Adrenal gland (tissue), 12 donors: Measurements from ENCODE around the gene HYAL1. TPM values are rescaled to one million over a fixed set of nuclear protein-coding genes. Genes with fewer than 3 reads are reported as not detected.

Experiments used
- DNase-seq, 7 donors: peaks; one replicate each; pipeline ENCODE4 v3.0.0-alpha.2; 2019 to 2020
- H3K27ac ChIP-seq, 5 donors: fragments of 200-600 bp; sonication (generic) in 4 of 5; 1 replicate in 3 of 5; 2 replicates in 2 of 5; pipeline versions ENCODE4 v1.5.1 to v1.8.0; 2016 to 2020; ENCODE audit warnings: mild to moderate bottlenecking in 1 of 5
- H3K27me3 ChIP-seq: fragments of 200-600 bp; 2 replicates; pipeline ENCODE4 v1.8.0; 2021
- H3K36me3 ChIP-seq, 2 donors: fragments of 200-600 bp; replicated peaks in 1 of 2; 1 replicate in 1 of 2; 2 replicates in 1 of 2; pipeline versions ENCODE4 v1.5.1 to v1.8.0; 2018 to 2022
- H3K4me1 ChIP-seq, 2 donors: fragments of 200-600 bp; replicated peaks in 1 of 2; 1 replicate in 1 of 2; 2 replicates in 1 of 2; pipeline versions ENCODE4 v1.5.1 to v1.8.0; 2018 to 2021
- H3K4me3 ChIP-seq, 4 donors: fragments of 200-600 bp; sonication (generic) in 3 of 4; one replicate each; pipeline ENCODE4 v1.5.1; 2016 to 2018
- H3K9me3 ChIP-seq, 3 donors: fragments of 200-600 bp; sonication (generic) in 1 of 3; replicated peaks in 1 of 3; 1 replicate in 2 of 3; 2 replicates in 1 of 3; pipeline versions ENCODE4 v1.5.1 to v1.8.0; 2016 to 2021
- CTCF ChIP-seq, 6 experiments: fragments of 450-650 bp in 4 of 6; fragments of 200-600 bp in 2 of 6; sonication (generic) in 1 of 6; IDR thresholded peaks; 1 replicate in 5 of 6; 2 replicates in 1 of 6; pipeline versions ENCODE4 v1.5.1 to v1.8.0; 2016 to 2021; ENCODE audit warnings: antibody characterized with exemption in 6 of 6, mild to moderate bottlenecking in 2 of 6, moderate library complexity in 1 of 6
- POLR2A ChIP-seq, 2 donors: fragments of 450-650 bp; IDR thresholded peaks; one replicate each; pipeline ENCODE4 v1.6.1; 2017; ENCODE audit warnings: antibody characterized with exemption in 2 of 2, mild to moderate bottlenecking in 2 of 2, moderate library complexity in 1 of 2
- WGBS, 4 donors: extraction: QIAGEN DNeasy Blood & Tissue Kit in 2 of 4; methylation state at CpG; one replicate each; pipeline versions ENCODE4 v1.1.5 to v1.1.7; 2013 to 2017; 5-methylcytosine and 5-hydroxymethylcytosine counted together
- intact Hi-C, 2 donors: fragments of 100-400 bp; cut with DNase I; formaldehyde crosslinking; loops; one replicate each; pipeline versions ENCODE4 v1.14.1 to v1.15.0; 2022 to 2023
- polyA plus RNA-seq, 3 donors: library from polyadenylated mRNA; stranded (reverse); fragments of 200-250 nt in 2 of 3; fragments of 350-450 nt in 1 of 3; fragmentation: Illumina TruSeq in 1 of 3; extraction: RNeasy Lipid Tissue Mini Kit (QIAGEN cat#74804) in 1 of 3; gene quantifications; one replicate each; pipeline ENCODE4 v1.2.3, GENCODE V29; 2013 to 2014
- total RNA-seq, 9 donors: library from RNA; depleted of rRNA in 4 of 9; stranded (reverse); fragments of >200 nt in 4 of 9; fragments of 120-200 nt in 1 of 9; fragmentation: NEBNext Ultra II Directional in 1 of 9; extraction: Animal tissue kit (Norgen Biotek cat#: 25700) in 1 of 9; gene quantifications; one replicate each; pipeline versions ENCODE4 v1.1.0 to v1.2.4, GENCODE V29; 2013 to 2023
- donor health status: healthy with polysubstance abuse.
- donor health status: Bipolar disorder and iron deficiency.
- donor health status: DM: yes; HTN: yes; CAD: no.
- donor health status: DM: no; HTN: no; CAD: no.
- donor health status: DM: no; HTN: no; CAD: no.
- donor health status: DM: yes; HTN: yes; CAD: no.

The HYAL1 gene
- total and polyA plus RNA-seq, 12 donors, result 3.2 to 50.5 (median 28.2) TPM

- peak in 1 of 2 donors; percentile 10 for TF ChIP-seq POLR2A (IDR thresholded peaks at IDR 0.05)
- no peak for TF ChIP-seq CTCF (IDR thresholded peaks at IDR 0.05)
- peak in 1 of 7 donors; percentile 44 for DNase-seq
- Histone ChIP-seq H3K36me3 (peaks cover 0 to 35% of the 10 kb centered on the region in 2 donors), H3K4me3 (no peak overlapping the region), H3K9me3 (no peaks in the 10 kb centered on the region), H3K4me1 (peaks cover 29 to 51% of the 10 kb centered on the region in 2 donors), H3K27me3 (no peaks in the 10 kb centered on the region), H3K27ac (peak overlapping the region in 4 of 5 donors; percentile 22 to 98 (median 58))
- WGBS, 4 donors, result 54 to 79% (median 65%) methylated on average over 12 of the region's 12 CpGs
- intact Hi-C loops, result loop anchor here in 1 of 2 donors (5.0 kb wide), 1 partner anchor 47 kb away; no protein-coding TSS in a partner anchor
Observed at GRCh38 chr3:50333744-50334328, 30.5 kb upstream of the HYAL1 start.

GRCh38 chr3:50331364-50331907, 28.1 kb upstream of the HYAL1 start:
- Histone ChIP-seq H3K4me3 (no peak overlapping the region), H3K36me3 (peaks cover 0 to 35% of the 10 kb centered on the region in 2 donors), H3K27me3 (no peaks in the 10 kb centered on the region), H3K4me1 (peaks cover 28 to 51% of the 10 kb centered on the region in 2 donors), H3K27ac (no peak overlapping the region), H3K9me3 (no peaks in the 10 kb centered on the region)
- 94 to 96% (median 95%) methylated on average over 11 to 19 of the region's 19 CpGs for WGBS, 4 donors
- intact Hi-C loops, result loop anchor here in 1 of 2 donors (5.0 kb wide), 1 partner anchor 44 kb away; no protein-coding TSS in a partner anchor
- TF ChIP-seq CTCF (IDR thresholded peaks at IDR 0.05) (no peak), POLR2A (IDR thresholded peaks at IDR 0.05) (no peak)
- no peak for DNase-seq

GRCh38 chr3:50330330-50330729, 27.0 kb upstream of the HYAL1 start:
- H3K9me3 ChIP-seq, result no peaks in the 10 kb centered on the region
- peaks cover 17 to 40% of the 10 kb centered on the region in 2 donors for H3K4me1 ChIP-seq
- WGBS, 4 donors, result 86 to 95% (median 91%) methylated on average over 9 to 10 of the region's 10 CpGs
- no peaks in the 10 kb centered on the region for H3K27me3 ChIP-seq
- H3K4me3 ChIP-seq, result no peak overlapping the region
- no peak overlapping the region for H3K27ac ChIP-seq
- peaks cover 0 to 46% of the 10 kb centered on the region in 2 donors for H3K36me3 ChIP-seq
- TF ChIP-seq CTCF (IDR thresholded peaks at IDR 0.05), result no peak
- TF ChIP-seq POLR2A (IDR thresholded peaks at IDR 0.05), result no peak
- intact Hi-C loops, result loop anchor here in 1 of 2 donors (5.0 kb wide), 1 partner anchor 43 kb away; no protein-coding TSS in a partner anchor
- no peak for DNase-seq

GRCh38 chr3:50327943-50328691, 24.7 kb upstream of the HYAL1 start, which contains the start of gene TUSC2:
TUSC2 (minus strand) TSS chr3:50328223; CDS start chr3:50328099, 124 bp downstream.
- peaks cover 0 to 46% of the 10 kb centered on the region in 2 donors for H3K36me3 ChIP-seq
- intact Hi-C loops, result no loop called here
- H3K4me1 ChIP-seq, result peaks cover 12 to 36% of the 10 kb centered on the region in 2 donors
- peak within 1 kb of the TSS; percentile 30 to 85 (median 63) for H3K27ac ChIP-seq
- 2 to 4% (median 3%) methylated on average over 21 to 55 of the region's 55 CpGs for WGBS, 4 donors
- no peaks in the 10 kb centered on the region for H3K27me3 ChIP-seq
- peak within 1 kb of the TSS; percentile 63 to 92 (median 83) for H3K4me3 ChIP-seq
- no peak for TF ChIP-seq CTCF (IDR thresholded peaks at IDR 0.05)
- peak; percentile 53 to 68 for TF ChIP-seq POLR2A (IDR thresholded peaks at IDR 0.05)
- no peaks in the 10 kb centered on the region for H3K9me3 ChIP-seq
- peak; percentile 96 to 99 (median 98) for DNase-seq
